Parathyroid adenoma (tissue), 2 donors: ENCODE results near the gene CHID1.

Experiments
- H2AFZ ChIP-seq: fragments of 300-600 bp; sonication (generic); one replicate; pipeline ENCODE4 v1.7.0; 2017; ENCODE audit warnings: antibody characterized with exemption, mild to moderate bottlenecking
- H3K27ac ChIP-seq: fragments of 300-600 bp; sonication (generic); one replicate; pipeline ENCODE4 v1.7.0; 2017
- H3K27me3 ChIP-seq: fragments of 300-600 bp; sonication (generic); one replicate; pipeline ENCODE4 v1.7.0; 2017; ENCODE audit warnings: low read length; ENCODE audit not compliant: control insufficient read depth, insufficient read depth
- H3K36me3 ChIP-seq: fragments of 300-600 bp; sonication (generic); one replicate; pipeline ENCODE4 v1.7.0; 2017; ENCODE audit warnings: low read length; ENCODE audit not compliant: control insufficient read depth, insufficient read depth
- H3K4me1 ChIP-seq: fragments of 300-600 bp; sonication (generic); one replicate; pipeline ENCODE4 v1.7.0; 2017; ENCODE audit warnings: control low read depth
- H3K4me2 ChIP-seq: fragments of 300-600 bp; sonication (generic); one replicate; pipeline ENCODE4 v1.7.0; 2017; ENCODE audit warnings: low read length
- H3K4me3 ChIP-seq: fragments of 300-600 bp; sonication (generic); one replicate; pipeline ENCODE4 v1.7.0; 2017; ENCODE audit warnings: low read depth, low read length
- H3K79me2 ChIP-seq: fragments of 300-600 bp; sonication (generic); one replicate; pipeline ENCODE4 v1.7.0; 2017; ENCODE audit warnings: control low read depth
- H3K9ac ChIP-seq: fragments of 300-600 bp; sonication (generic); one replicate; pipeline ENCODE4 v1.7.0; 2017; ENCODE audit warnings: mild to moderate bottlenecking
- H3K9me3 ChIP-seq: fragments of 300-600 bp; sonication (generic); one replicate; pipeline ENCODE4 v1.7.0; 2017; ENCODE audit warnings: low read length; ENCODE audit not compliant: control insufficient read depth
- TF ChIP-seq, protein P1 (sequence below): fragments of 300-600 bp; sonication (generic); IDR thresholded peaks from one replicate; pipeline ENCODE4 v1.7.0; 2017; ENCODE audit warnings: antibody characterized with exemption, mild to moderate bottlenecking
- donor health status: primary hyperparathyroidism.

CHID1 gene

DNA sequence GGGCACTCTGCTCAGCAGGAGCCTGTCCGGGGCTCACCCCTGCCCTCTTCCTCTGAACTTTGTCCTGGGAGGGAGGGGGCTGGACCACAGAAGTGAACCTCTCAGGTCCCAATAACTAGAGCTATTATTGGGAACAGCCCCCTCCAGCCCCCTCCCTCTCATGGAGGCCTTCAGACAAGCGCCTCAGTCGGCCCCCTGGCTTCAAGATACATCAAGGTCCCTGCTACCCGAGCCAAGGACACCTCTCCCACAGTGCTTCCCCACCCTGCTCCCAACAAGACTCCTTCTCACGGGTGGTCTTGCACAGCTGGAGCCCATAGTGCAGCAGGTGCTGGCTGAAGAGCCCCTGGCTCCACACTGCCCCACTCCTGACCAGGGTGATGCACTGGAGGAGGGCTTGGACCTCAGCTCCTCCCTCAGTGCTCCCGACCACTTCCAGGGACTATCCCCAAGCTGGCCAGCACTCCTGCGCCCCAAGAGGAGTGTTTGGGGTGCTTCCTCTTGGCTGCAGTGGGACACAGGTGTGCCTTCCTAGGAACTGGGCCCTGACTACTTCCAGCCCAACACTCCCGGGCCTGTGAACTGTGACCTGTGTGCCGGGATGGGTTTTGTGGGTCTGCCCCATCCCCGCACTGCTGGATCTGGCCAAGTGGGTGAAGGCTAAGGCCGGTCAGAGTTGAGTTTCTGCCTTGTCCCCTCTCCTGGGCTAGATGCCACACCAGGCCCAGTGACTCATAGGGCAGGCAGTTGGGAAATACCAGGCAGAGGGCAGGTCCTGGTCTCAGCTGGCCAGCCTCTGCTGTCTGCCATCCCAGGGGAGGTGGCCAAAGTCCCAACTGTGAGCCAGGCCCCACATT lies 89.7 kb downstream of the CHID1 start:
- peak overlapping the region; percentile 81 for H3K4me2 ChIP-seq
- peaks cover 5% of the 10 kb centered on the region for H3K4me1 ChIP-seq
- peaks cover 2% of the 10 kb centered on the region for H3K79me2 ChIP-seq
- peak overlapping the region; percentile 79 for H3K4me3 ChIP-seq
- H3K27me3 ChIP-seq, result no peaks in the 10 kb centered on the region
- no peaks in the 10 kb centered on the region for H3K36me3 ChIP-seq
- H3K27ac ChIP-seq, result no peak overlapping the region
- no peak overlapping the region for H3K9ac ChIP-seq
- TF ChIP-seq, protein P1, sequence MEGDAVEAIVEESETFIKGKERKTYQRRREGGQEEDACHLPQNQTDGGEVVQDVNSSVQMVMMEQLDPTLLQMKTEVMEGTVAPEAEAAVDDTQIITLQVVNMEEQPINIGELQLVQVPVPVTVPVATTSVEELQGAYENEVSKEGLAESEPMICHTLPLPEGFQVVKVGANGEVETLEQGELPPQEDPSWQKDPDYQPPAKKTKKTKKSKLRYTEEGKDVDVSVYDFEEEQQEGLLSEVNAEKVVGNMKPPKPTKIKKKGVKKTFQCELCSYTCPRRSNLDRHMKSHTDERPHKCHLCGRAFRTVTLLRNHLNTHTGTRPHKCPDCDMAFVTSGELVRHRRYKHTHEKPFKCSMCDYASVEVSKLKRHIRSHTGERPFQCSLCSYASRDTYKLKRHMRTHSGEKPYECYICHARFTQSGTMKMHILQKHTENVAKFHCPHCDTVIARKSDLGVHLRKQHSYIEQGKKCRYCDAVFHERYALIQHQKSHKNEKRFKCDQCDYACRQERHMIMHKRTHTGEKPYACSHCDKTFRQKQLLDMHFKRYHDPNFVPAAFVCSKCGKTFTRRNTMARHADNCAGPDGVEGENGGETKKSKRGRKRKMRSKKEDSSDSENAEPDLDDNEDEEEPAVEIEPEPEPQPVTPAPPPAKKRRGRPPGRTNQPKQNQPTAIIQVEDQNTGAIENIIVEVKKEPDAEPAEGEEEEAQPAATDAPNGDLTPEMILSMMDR, result no peak
- H3K9me3 ChIP-seq, result no peaks in the 10 kb centered on the region
- H2AFZ ChIP-seq, result no peak overlapping the region

GRCh38 chr11:819943-820649 lies 90.5 kb downstream of the CHID1 start:
- peak overlapping the region; percentile 75 for H3K27ac ChIP-seq
- H3K4me3 ChIP-seq, result peak overlapping the region; percentile 79
- peaks cover 5% of the 10 kb centered on the region for H3K4me1 ChIP-seq
- H3K27me3 ChIP-seq, result no peaks in the 10 kb centered on the region
- H3K36me3 ChIP-seq, result no peaks in the 10 kb centered on the region
- H3K4me2 ChIP-seq, result peak overlapping the region; percentile 81
- peak overlapping the region; percentile 51 for H2AFZ ChIP-seq
- no peak overlapping the region for H3K9ac ChIP-seq
- H3K9me3 ChIP-seq, result no peaks in the 10 kb centered on the region
- TF ChIP-seq, protein P1, result no peak
- H3K79me2 ChIP-seq, result peaks cover 2% of the 10 kb centered on the region

GRCh38 chr11:819129-819931 lies 91.3 kb downstream of the CHID1 start:
- peaks cover 2% of the 10 kb centered on the region for H3K79me2 ChIP-seq
- no peaks in the 10 kb centered on the region for H3K27me3 ChIP-seq
- H3K36me3 ChIP-seq, result no peaks in the 10 kb centered on the region
- H3K9ac ChIP-seq, result no peak overlapping the region
- peak overlapping the region; percentile 75 for H3K27ac ChIP-seq
- H3K4me3 ChIP-seq, result peak overlapping the region; percentile 79
- TF ChIP-seq, protein P1, result no peak
- H2AFZ ChIP-seq, result peak overlapping the region; percentile 86
- H3K4me2 ChIP-seq, result peak overlapping the region; percentile 81
- H3K9me3 ChIP-seq, result no peaks in the 10 kb centered on the region
- H3K4me1 ChIP-seq, result peaks cover 5% of the 10 kb centered on the region

DNA sequence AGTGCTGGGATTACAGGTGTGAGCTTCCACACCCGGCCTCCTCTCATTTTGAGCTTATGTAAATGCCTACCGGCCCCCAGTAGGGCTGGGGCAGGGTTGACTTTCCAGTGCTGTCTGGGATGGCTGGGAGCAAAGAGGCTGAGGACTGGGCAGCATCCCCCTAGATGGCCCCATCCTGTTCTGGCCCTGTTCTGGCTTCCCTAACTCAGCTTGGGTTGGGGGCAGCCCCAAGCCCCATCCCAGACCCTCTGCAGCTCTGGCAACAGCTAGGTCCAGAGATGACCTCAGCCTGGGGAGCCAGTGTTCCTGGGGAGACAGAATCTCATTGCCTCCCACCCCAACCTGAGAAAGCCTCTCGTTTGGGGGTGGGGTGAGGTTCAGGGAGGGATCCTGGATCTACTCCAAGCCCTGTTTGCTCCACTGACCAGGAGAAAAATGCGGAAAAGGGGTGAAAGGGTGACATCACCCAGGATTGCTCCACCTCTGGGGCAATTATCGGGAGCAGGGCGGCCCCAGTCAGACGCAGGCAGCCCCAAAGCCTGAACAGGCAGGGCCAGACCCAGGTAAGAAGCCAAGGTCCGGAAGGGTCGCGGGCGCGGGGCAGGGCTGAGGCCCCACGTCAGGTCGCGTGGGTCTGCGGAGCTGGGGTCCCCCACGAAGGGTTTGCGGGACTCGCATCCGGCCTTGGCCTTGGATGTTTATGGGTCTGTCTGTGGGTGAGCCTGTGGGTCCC lies 92.0 kb downstream of the CHID1 start, which contains the start of gene PNPLA2:
TSS of gene PNPLA2 (plus strand) at position 519 of the 733 bp plus-strand sequence. CDS start 805 bp downstream, outside the sequence.
- no peaks in the 10 kb centered on the region for H3K9me3 ChIP-seq
- H2AFZ ChIP-seq, result peak within 1 kb of the TSS; percentile 86
- no peak within 1 kb of the TSS for H3K9ac ChIP-seq
- no peaks in the 10 kb centered on the region for H3K27me3 ChIP-seq
- H3K4me3 ChIP-seq, result peak within 1 kb of the TSS; percentile 79
- H3K4me1 ChIP-seq, result peaks cover 5% of the 10 kb centered on the region
- TF ChIP-seq, protein P1, result no peak
- H3K36me3 ChIP-seq, result no peaks in the 10 kb centered on the region
- H3K27ac ChIP-seq, result peak within 1 kb of the TSS; percentile 75
- peak within 1 kb of the TSS; percentile 81 for H3K4me2 ChIP-seq
- H3K79me2 ChIP-seq, result peaks cover 2% of the 10 kb centered on the region
